ENCODE measurements around the gene PPP6R2.

- TF ChIP-seq POLR2A (IDR thresholded peaks at IDR 0.05) (no peak), CTCF (IDR thresholded peaks at IDR 0.05) (no peak)
These were observed 80.1 kb downstream of the PPP6R2 start for GRCh38 chr22:50422961-50423815.
